HCT116 (cell line): ENCODE results near the gene JPT1. TPM values are rescaled to one million over a fixed set of nuclear protein-coding genes. Genes with fewer than 3 reads are reported as not detected.

Source experiments
- ATAC-seq: fragments of 200-7000 bp; cut with Tn5 transposase; 2 replicates; pipeline ENCODE4 v1.9.1; 2020; ENCODE audit warnings: mild to moderate bottlenecking, moderate library complexity
- BruUV-seq: library from RNA; stranded (reverse); fragments of 400-500 nt; replicated peaks from 2 replicates; lab custom pipeline; 2021; lab: Mats Ljungman, UMichigan
- CTCF ChIA-PET: fragments of 300-600 bp; sonication (Branson Sonifier 250); formaldehyde crosslinking; loops from one replicate; lab custom pipeline; 2021; ENCODE audit warnings: antibody characterized with exemption; lab: Charles Lee
- POLR2A ChIA-PET: fragments of 300-600, 350-600 bp; sonication (Branson Sonifier 250); formaldehyde crosslinking; loops from one replicate; lab custom pipeline; 2021; ENCODE audit warnings: antibody characterized with exemption; lab: Charles Lee
- RAD21 ChIA-PET, 2 experiments: fragments of 300-600 bp; sonication (Branson Sonifier 250); formaldehyde crosslinking; loops; one replicate each; lab custom pipeline; 2023; ENCODE audit warnings: low total read pairs in 2 of 2; ENCODE audit not compliant: uncharacterized antibody in 2 of 2, unreplicated experiment in 2 of 2, low non-redundant PET in 1 of 2; lab: Charles Lee
- DNase-seq: peaks from one replicate; pipeline ENCODE4 v3.0.0-alpha.2; 2010; ENCODE audit warnings: low read depth, low spot score
- H2AFZ ChIP-seq: fragments of 200-600 bp; shearing (Covaris generic), sonication (generic); 2 replicates; pipeline ENCODE4 v1.6.1; 2017; ENCODE audit warnings: low read depth, mixed run types, mixed read lengths, antibody characterized with exemption, low read length; ENCODE audit not compliant: poor library complexity, severe bottlenecking
- H3K27ac ChIP-seq: 2 replicates; pipeline ENCODE4 v1.5.1; 2012; ENCODE audit warnings: low read depth, low read length
- H3K27me3 ChIP-seq: fragments of 200-600 bp; sonication (generic); 2 replicates; pipeline ENCODE4 v1.6.1; 2016; ENCODE audit warnings: mixed run types, low read length, mixed read lengths; ENCODE audit not compliant: insufficient read depth
- H3K36me3 ChIP-seq, 2 experiments: fragments of 200-500 bp in 1 of 2; fragments of 200-600 bp in 1 of 2; sonication (Bioruptor generic) in 1 of 2; sonication (generic) in 1 of 2; 2 replicates each; pipeline versions ENCODE4 v1.5.1 to v1.6.1; 2014 to 2016; ENCODE audit warnings: low read length in 2 of 2, inconsistent platforms in 1 of 2, mixed read lengths in 1 of 2, mixed run types in 1 of 2; ENCODE audit not compliant: insufficient read depth in 2 of 2, control insufficient read depth in 1 of 2
- H3K4me1 ChIP-seq, 2 experiments: fragments of 200-600 bp in 1 of 2; sonication (generic) in 1 of 2; 2 replicates each; pipeline versions ENCODE4 v1.5.1 to v1.6.1; 2012 to 2017; ENCODE audit warnings: low read length in 2 of 2, inconsistent platforms in 1 of 2, mild to moderate bottlenecking in 1 of 2, mixed read lengths in 1 of 2, mixed run types in 1 of 2, moderate library complexity in 1 of 2; ENCODE audit not compliant: insufficient read depth in 2 of 2, control insufficient read depth in 1 of 2
- H3K4me2 ChIP-seq: fragments of 200-600 bp; sonication (generic); 2 replicates; pipeline ENCODE4 v1.6.1; 2017; ENCODE audit warnings: mixed run types, low read length, mixed read lengths
- H3K4me3 ChIP-seq, 2 experiments: fragments of 200-600 bp in 1 of 2; sonication (generic) in 1 of 2; replicated peaks in 1 of 2; 2 replicates each; pipeline ENCODE4 v1.5.1; 2011 to 2016; ENCODE audit warnings: low read length in 2 of 2, control low read depth in 1 of 2, low read depth in 1 of 2, mild to moderate bottlenecking in 1 of 2, mixed read lengths in 1 of 2, mixed run types in 1 of 2
- H3K79me2 ChIP-seq: fragments of 200-600 bp; sonication (generic); 2 replicates; pipeline ENCODE4 v1.6.1; 2017; ENCODE audit warnings: mild to moderate bottlenecking, mixed run types, low read length, moderate library complexity, mixed read lengths; ENCODE audit not compliant: insufficient read depth
- H3K9ac ChIP-seq: fragments of 200-600 bp; sonication (generic); 2 replicates; pipeline ENCODE4 v1.6.1; 2016; ENCODE audit warnings: low read length, mixed read lengths
- H3K9me2 ChIP-seq: fragments of 200-600 bp; sonication (generic), shearing (Covaris generic); 2 replicates; pipeline ENCODE4 v1.6.1; 2017; ENCODE audit warnings: mixed run types, mild to moderate bottlenecking, moderate library complexity; ENCODE audit not compliant: insufficient read depth
- H3K9me3 ChIP-seq, 2 experiments: fragments of 200-500 bp in 1 of 2; fragments of 200-600 bp in 1 of 2; sonication (Bioruptor generic) in 1 of 2; sonication (generic) in 1 of 2; 2 replicates each; pipeline ENCODE4 v1.6.1; 2014 to 2017; ENCODE audit warnings: low read length in 2 of 2, mixed read lengths in 2 of 2, inconsistent platforms in 1 of 2, low read depth in 1 of 2, mild to moderate bottlenecking in 1 of 2, mixed run types in 1 of 2, moderate library complexity in 1 of 2; ENCODE audit not compliant: control insufficient read depth in 1 of 2, insufficient read depth in 1 of 2
- H4K20me1 ChIP-seq: fragments of 200-600 bp; sonication (generic), shearing (Covaris generic); 2 replicates; pipeline ENCODE4 v1.6.1; 2017; ENCODE audit warnings: mixed run types, mild to moderate bottlenecking, moderate library complexity; ENCODE audit not compliant: insufficient read depth
- CBX3 ChIP-seq: IDR thresholded peaks from 2 replicates; pipeline ENCODE4 v1.6.1; 2012; ENCODE audit warnings: low read depth
- CEBPB ChIP-seq: IDR thresholded peaks from 2 replicates; pipeline ENCODE4 v1.6.1; 2012; ENCODE audit warnings: low read depth
- EGR1 ChIP-seq: IDR thresholded peaks from 2 replicates; pipeline ENCODE4 v1.6.1; 2012; ENCODE audit warnings: low read depth
- ELF1 ChIP-seq: IDR thresholded peaks from 2 replicates; pipeline ENCODE4 v1.6.1; 2012; ENCODE audit warnings: low read depth, borderline replicate concordance
- EZH2phosphoT487 ChIP-seq: fragments of 200-600 bp; IDR thresholded peaks from 2 replicates; pipeline ENCODE4 v1.6.1; 2018; ENCODE audit warnings: antibody characterized with exemption, borderline replicate concordance
- JUND ChIP-seq: IDR thresholded peaks from 2 replicates; pipeline ENCODE4 v1.6.1; 2012
- POLR2AphosphoS5 ChIP-seq: IDR thresholded peaks from 2 replicates; pipeline ENCODE4 v1.6.1; 2011; ENCODE audit warnings: mild to moderate bottlenecking, low read depth, low read length, moderate library complexity
- RAD21 ChIP-seq: IDR thresholded peaks from 2 replicates; pipeline ENCODE4 v1.6.1; 2012; ENCODE audit warnings: low read depth, mild to moderate bottlenecking
- YY1 ChIP-seq: IDR thresholded peaks from 2 replicates; pipeline ENCODE4 v1.6.1; 2011; ENCODE audit warnings: low read length, low read depth, moderate library complexity, mild to moderate bottlenecking; ENCODE audit not compliant: insufficient replicate concordance; ENCODE audit errors: extremely low read depth
- ZNF274 ChIP-seq: fragments of 200-500 bp; sonication (Bioruptor generic); IDR thresholded peaks from 2 replicates; pipeline ENCODE4 v1.6.1; 2014; ENCODE audit warnings: mild to moderate bottlenecking, low read depth, low read length, inconsistent platforms
- intact Hi-C: fragments of 100-400 bp; cut with micrococcal nuclease; formaldehyde crosslinking; loops from 2 replicates; pipeline ENCODE4 v1.10.0; 2022
- total RNA-seq: library from RNA; stranded (reverse); gene quantifications from one replicate; pipeline ENCODE4 v1.2.1, GENCODE V29; 2021; ENCODE audit not compliant: unreplicated experiment
- TF ChIP-seq, protein P1 (sequence below): IDR thresholded peaks from 2 replicates; pipeline ENCODE4 v1.6.1; 2012; ENCODE audit warnings: low read depth
- TF ChIP-seq, protein P2 (sequence below), 3 experiments: fragments of 200-600 bp in 1 of 3; sonication (generic) in 1 of 3; IDR thresholded peaks in 2 of 3; conservative IDR thresholded peaks in 1 of 3; 2 replicates each; pipeline ENCODE4 v1.5.1; 2012 to 2017; ENCODE audit warnings: low read depth in 2 of 3, low read length in 2 of 3, antibody characterized with exemption in 1 of 3, borderline replicate concordance in 1 of 3, control low read depth in 1 of 3, mild to moderate bottlenecking in 1 of 3, mixed read lengths in 1 of 3, mixed run types in 1 of 3, moderate library complexity in 1 of 3; ENCODE audit not compliant: insufficient read depth in 1 of 3

Gene JPT1
- total RNA-seq, 1 experiment from 2014 or later: 575 TPM

DNA sequence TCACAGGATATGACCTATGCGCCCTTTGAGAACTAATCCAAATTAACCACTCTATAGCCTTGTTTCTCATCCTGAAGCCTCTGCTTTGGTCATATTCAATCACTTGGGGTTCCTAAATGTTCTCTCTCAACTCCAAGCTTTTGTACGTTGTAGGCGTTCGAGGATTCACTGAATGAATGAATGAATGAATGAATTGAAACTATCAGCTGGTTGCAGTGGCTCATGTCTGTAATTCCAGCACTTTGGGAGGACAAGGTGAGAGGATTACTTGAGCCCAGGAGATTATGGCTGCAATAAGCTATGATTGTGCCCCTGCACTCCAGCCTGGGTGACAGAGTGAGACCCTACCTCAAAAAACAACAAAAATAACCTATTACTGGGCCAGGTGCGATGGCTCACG lies 34.3 kb upstream of the JPT1 start:
- no peaks in the 10 kb centered on the region for H4K20me1 ChIP-seq
- peak overlapping the region; percentile 40; the same call in 1 of the 2 replicates for H3K4me2 ChIP-seq
- H3K9me2 ChIP-seq: no peaks in the 10 kb centered on the region
- no peak overlapping the region for H3K9ac ChIP-seq
- no peak overlapping the region for H2AFZ ChIP-seq
- TF ChIP-seq EGR1 (no peak), JUND (no peak), ZNF274 (no peak), RAD21 (no peak)
- no peaks in the 10 kb centered on the region for H3K79me2 ChIP-seq
- H3K27me3 ChIP-seq: no peaks in the 10 kb centered on the region
- intact Hi-C loops: no loop called here
- no peak overlapping the region for H3K27ac ChIP-seq
- H3K4me1 ChIP-seq: peaks cover 11 to 20% of the 10 kb centered on the region in 2 experiments
- no peak overlapping the region for H3K4me3 ChIP-seq
- no peaks in the 10 kb centered on the region for H3K9me3 ChIP-seq
- DNase-seq: no peak
- ATAC-seq: no peak
- CTCF ChIA-PET: interaction anchor here (1.7 to 6.2 kb wide), 3 partner anchors 12 to 75 kb away, joined by 4 to 45 read pairs (median 9); no protein-coding TSS in a partner anchor
- no TSS peak for BruUV-seq
- RAD21 ChIA-PET: no interaction called here
- POLR2A ChIA-PET: interaction anchor here (1.1 to 3.7 kb wide), 3 partner anchors 11 to 64 kb away, joined by 4 to 26 read pairs (median 4); no protein-coding TSS in a partner anchor
- no peaks in the 10 kb centered on the region for H3K36me3 ChIP-seq

DNA sequence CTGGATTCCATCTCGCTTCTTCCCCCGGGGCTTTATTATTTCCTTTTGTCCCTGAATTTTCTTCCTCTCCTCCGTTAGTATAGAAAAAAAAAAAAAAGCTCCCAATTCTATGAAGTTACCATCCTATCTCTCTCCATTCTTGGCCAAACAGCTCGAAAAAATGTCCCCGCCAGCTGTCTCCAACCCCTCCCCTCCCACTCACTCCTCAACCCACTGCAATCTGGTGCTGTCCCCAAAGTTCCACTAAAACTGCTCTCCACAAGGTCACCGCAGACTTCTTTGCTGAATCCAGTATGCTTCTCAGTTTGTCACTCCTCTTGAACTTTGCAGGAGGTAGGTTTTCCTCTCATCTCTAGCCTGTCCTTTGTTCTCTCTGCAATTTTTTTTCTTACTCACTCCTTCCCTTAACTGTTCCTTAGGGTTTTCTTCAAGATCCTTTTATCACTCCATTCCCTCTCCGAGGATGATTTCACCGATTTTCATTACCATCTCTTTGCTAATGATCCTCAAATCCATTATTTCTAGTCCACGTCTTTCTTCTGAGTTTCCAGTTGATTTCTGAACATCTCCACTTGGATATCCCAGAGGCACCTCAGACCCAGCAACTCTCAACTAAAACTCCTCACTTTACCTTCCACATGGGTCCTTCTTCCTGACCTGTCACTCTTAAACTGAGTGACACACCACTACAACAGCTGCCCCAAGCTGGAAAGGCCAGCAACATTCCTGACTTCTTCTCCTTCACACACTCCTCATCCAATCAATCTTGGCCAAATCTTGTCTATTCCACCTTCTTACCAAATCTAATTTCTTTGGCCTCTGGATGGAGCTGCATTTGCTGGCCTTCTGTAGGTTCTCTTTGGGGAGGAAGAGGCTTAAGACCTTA lies 29.9 kb upstream of the JPT1 start:
- BruUV-seq: no TSS peak
- Histone ChIP-seq H4K20me1 (peaks cover 13% of the 10 kb centered on the region; the same call in 1 of the 2 replicates), H3K9me2 (no peaks in the 10 kb centered on the region), H3K4me2 (0 out of 2 replicates have a peak overlapping the region, but pooled peaks have one; percentile 82), H2AFZ (no peak overlapping the region), H3K4me1 (peaks cover 22 to 38% of the 10 kb centered on the region in 2 experiments), H3K79me2 (peaks cover 35% of the 10 kb centered on the region), H3K27me3 (no peaks in the 10 kb centered on the region), H3K4me3 (no peak overlapping the region), H3K9ac (no peak overlapping the region), H3K9me3 (no peaks in the 10 kb centered on the region), H3K36me3 (peaks cover 9 to 15% of the 10 kb centered on the region in 2 experiments), H3K27ac (peak overlapping the region; percentile 100; the same call in 1 of the 2 replicates)
- ATAC-seq: no peak
- ChIA-PET RAD21 (interaction anchor here in 1 of 2 experiments (0.6 kb wide), 1 partner anchor 123 kb away, joined by 4 read pairs; no protein-coding TSS in a partner anchor), POLR2A (interaction anchor here (0.6 to 1.8 kb wide), 6 partner anchors 8 to 34 kb away, joined by 3 to 5 read pairs (median 4); partner anchors contain the start of genes JPT1 and NUP85), CTCF (interaction anchor here (0.9 to 1.9 kb wide), 3 partner anchors 12 to 70 kb away, joined by 3 to 8 read pairs (median 6); no protein-coding TSS in a partner anchor)
- intact Hi-C loops: no loop called here
- no peak for DNase-seq
- TF ChIP-seq CBX3 (no peak), ELF1 (no peak), CEBPB (no peak), EZH2phosphoT487 (no peak), JUND (no peak), POLR2AphosphoS5 (no peak), YY1 (no peak)
- TF ChIP-seq, protein P1, sequence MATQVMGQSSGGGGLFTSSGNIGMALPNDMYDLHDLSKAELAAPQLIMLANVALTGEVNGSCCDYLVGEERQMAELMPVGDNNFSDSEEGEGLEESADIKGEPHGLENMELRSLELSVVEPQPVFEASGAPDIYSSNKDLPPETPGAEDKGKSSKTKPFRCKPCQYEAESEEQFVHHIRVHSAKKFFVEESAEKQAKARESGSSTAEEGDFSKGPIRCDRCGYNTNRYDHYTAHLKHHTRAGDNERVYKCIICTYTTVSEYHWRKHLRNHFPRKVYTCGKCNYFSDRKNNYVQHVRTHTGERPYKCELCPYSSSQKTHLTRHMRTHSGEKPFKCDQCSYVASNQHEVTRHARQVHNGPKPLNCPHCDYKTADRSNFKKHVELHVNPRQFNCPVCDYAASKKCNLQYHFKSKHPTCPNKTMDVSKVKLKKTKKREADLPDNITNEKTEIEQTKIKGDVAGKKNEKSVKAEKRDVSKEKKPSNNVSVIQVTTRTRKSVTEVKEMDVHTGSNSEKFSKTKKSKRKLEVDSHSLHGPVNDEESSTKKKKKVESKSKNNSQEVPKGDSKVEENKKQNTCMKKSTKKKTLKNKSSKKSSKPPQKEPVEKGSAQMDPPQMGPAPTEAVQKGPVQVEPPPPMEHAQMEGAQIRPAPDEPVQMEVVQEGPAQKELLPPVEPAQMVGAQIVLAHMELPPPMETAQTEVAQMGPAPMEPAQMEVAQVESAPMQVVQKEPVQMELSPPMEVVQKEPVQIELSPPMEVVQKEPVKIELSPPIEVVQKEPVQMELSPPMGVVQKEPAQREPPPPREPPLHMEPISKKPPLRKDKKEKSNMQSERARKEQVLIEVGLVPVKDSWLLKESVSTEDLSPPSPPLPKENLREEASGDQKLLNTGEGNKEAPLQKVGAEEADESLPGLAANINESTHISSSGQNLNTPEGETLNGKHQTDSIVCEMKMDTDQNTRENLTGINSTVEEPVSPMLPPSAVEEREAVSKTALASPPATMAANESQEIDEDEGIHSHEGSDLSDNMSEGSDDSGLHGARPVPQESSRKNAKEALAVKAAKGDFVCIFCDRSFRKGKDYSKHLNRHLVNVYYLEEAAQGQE: no peak
- TF ChIP-seq, protein P2, sequence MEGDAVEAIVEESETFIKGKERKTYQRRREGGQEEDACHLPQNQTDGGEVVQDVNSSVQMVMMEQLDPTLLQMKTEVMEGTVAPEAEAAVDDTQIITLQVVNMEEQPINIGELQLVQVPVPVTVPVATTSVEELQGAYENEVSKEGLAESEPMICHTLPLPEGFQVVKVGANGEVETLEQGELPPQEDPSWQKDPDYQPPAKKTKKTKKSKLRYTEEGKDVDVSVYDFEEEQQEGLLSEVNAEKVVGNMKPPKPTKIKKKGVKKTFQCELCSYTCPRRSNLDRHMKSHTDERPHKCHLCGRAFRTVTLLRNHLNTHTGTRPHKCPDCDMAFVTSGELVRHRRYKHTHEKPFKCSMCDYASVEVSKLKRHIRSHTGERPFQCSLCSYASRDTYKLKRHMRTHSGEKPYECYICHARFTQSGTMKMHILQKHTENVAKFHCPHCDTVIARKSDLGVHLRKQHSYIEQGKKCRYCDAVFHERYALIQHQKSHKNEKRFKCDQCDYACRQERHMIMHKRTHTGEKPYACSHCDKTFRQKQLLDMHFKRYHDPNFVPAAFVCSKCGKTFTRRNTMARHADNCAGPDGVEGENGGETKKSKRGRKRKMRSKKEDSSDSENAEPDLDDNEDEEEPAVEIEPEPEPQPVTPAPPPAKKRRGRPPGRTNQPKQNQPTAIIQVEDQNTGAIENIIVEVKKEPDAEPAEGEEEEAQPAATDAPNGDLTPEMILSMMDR (IDR thresholded peaks at IDR 0.05 in 2 of 3, conservative IDR thresholded peaks at IDR 0.05 in 1 of 3; ENCODE audit: borderline replicate concordance in 1 of 3, insufficient read depth in 1 of 3, low read depth in 2 of 3, low read length in 2 of 3): no peak
